HG03097 (cell line): ENCODE results near the gene SERPINA10.
"Not testable (repeated sequence)": the region's sequence is repeated elsewhere in the genome, so short reads cannot be mapped to it uniquely, and the experiment has no call there.

Source experiments
- ATAC-seq: cut with Tn5 transposase; IDR thresholded peaks from one replicate; pipeline ENCODE4 v1.9.1; 2021; ENCODE audit not compliant: unreplicated experiment, low FRiP score

The SERPINA10 gene

GRCh38 chr14:94288610-94289465, 4.2 kb downstream of the SERPINA10 start:
- no peak for ATAC-seq

- no peak for ATAC-seq
Measured at GRCh38 chr14:94285158-94285557, 7.9 kb downstream of the SERPINA10 start.

- no peak for ATAC-seq
Measured at GRCh38 chr14:94284221-94284620, 8.8 kb downstream of the SERPINA10 start.

- ATAC-seq = no peak
Measured at GRCh38 chr14:94282991-94283723, 9.9 kb downstream of the SERPINA10 start.

GRCh38 chr14:94278731-94279130, 14.3 kb downstream of the SERPINA10 start:
- ATAC-seq = no peak

GRCh38 chr14:94276898-94277561, 16.0 kb downstream of the SERPINA10 start:
- ATAC-seq = not testable (repeated sequence)

GRCh38 chr14:94269156-94269555, 23.9 kb downstream of the SERPINA10 start:
- ATAC-seq = no peak

- ATAC-seq = not testable (repeated sequence)
Measured at GRCh38 chr14:94268582-94268981, 24.5 kb downstream of the SERPINA10 start.

- no peak for ATAC-seq
Measured at GRCh38 chr14:94267352-94267751, 25.7 kb downstream of the SERPINA10 start.

- not testable (repeated sequence) for ATAC-seq
Measured at GRCh38 chr14:94264195-94264594, 28.9 kb downstream of the SERPINA10 start.

GRCh38 chr14:94244182-94244581, 48.9 kb downstream of the SERPINA10 start:
- ATAC-seq = no peak

GRCh38 chr14:94239406-94239805, 53.7 kb downstream of the SERPINA10 start:
- no peak for ATAC-seq

GRCh38 chr14:94237983-94238382, 55.1 kb downstream of the SERPINA10 start:
- ATAC-seq = no peak

- ATAC-seq = no peak
Measured at GRCh38 chr14:94237046-94237445, 56.0 kb downstream of the SERPINA10 start.
